Measurements from ENCODE around the gene CCDC61. TPM values are rescaled to one million over a fixed set of nuclear protein-coding genes. Genes with fewer than 3 reads are reported as not detected.

Gene CCDC61
- total and polyA plus RNA-seq, 12 donors, result 6.6 to 11.6 (median 8.3) TPM

DNA sequence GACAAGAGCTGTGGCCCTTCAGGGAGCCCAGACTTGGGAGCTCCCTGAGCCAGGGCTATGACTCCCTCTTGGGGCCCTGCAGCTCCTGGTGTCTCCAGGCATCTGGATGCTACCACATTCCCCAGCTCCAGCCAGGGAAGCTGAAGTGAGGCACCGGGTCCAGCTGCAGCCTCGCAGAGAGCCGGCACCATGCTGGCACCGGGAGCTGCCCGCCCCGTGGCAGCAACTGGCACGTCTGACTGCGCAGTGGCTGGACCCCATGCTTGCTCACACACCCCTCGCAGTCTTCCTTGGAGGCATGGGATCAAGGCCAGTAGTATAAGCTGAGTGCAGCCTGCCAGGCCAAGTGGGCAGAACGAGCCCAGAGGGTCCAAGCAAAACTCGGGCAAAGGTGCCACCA, 38.1 kb downstream of the CCDC61 start:
- H3K9me3 ChIP-seq, result no peaks in the 10 kb centered on the region
- TF ChIP-seq, protein P1, sequence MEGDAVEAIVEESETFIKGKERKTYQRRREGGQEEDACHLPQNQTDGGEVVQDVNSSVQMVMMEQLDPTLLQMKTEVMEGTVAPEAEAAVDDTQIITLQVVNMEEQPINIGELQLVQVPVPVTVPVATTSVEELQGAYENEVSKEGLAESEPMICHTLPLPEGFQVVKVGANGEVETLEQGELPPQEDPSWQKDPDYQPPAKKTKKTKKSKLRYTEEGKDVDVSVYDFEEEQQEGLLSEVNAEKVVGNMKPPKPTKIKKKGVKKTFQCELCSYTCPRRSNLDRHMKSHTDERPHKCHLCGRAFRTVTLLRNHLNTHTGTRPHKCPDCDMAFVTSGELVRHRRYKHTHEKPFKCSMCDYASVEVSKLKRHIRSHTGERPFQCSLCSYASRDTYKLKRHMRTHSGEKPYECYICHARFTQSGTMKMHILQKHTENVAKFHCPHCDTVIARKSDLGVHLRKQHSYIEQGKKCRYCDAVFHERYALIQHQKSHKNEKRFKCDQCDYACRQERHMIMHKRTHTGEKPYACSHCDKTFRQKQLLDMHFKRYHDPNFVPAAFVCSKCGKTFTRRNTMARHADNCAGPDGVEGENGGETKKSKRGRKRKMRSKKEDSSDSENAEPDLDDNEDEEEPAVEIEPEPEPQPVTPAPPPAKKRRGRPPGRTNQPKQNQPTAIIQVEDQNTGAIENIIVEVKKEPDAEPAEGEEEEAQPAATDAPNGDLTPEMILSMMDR (IDR thresholded peaks at IDR 0.05), result no peak
- WGBS, 2 donors, result 83 to 92% methylated on average over 11 of the region's 11 CpGs
- H3K36me3 ChIP-seq, result no peaks in the 10 kb centered on the region
- no peak overlapping the region for H3K27ac ChIP-seq
- H3K4me1 ChIP-seq, result peaks cover 0 to 5% (median 0%) of the 10 kb centered on the region in 9 donors
- ATAC-seq, result no peak
- intact Hi-C loops (cut with DNase I), result loop anchor here in 2 of 10 donors (5.0 kb wide), 2 partner anchors 154 to 229 kb away; no protein-coding TSS in a partner anchor
- H3K4me3 ChIP-seq, result no peak overlapping the region
- peaks cover 0 to 54% (median 11%) of the 10 kb centered on the region in 7 donors for H3K27me3 ChIP-seq
- DNase-seq, result no peak

DNA sequence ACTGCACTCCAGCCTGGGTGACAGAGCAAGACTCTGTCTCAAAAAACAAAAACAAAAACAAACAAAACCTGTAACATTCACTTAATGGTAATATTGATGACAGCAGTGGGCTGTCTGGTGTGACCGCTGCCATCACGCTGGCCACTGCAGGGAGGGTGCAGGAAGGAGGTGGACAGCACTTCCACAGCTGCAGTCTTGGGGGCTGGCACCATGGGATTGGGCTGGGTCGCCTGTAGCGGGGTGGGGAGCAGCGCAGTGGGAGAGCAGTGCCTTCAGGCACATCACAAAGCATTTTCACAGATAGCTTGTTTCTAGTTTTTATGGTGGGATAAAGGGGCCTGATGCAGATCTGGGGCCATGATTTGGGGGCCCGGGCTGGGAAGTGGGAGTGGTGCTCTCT, 40.3 kb downstream of the CCDC61 start:
- intact Hi-C loops (cut with DNase I), result no loop called here
- Histone ChIP-seq H3K27me3 (peaks cover 0 to 53% (median 21%) of the 10 kb centered on the region in 7 donors), H3K4me1 (no peaks in the 10 kb centered on the region), H3K4me3 (no peak overlapping the region), H3K9me3 (no peaks in the 10 kb centered on the region), H3K36me3 (no peaks in the 10 kb centered on the region), H3K27ac (no peak overlapping the region)
- DNase-seq, result no peak
- WGBS, 2 donors, result 73 to 81% methylated on average over 6 of the region's 6 CpGs
- TF ChIP-seq, protein P1 (IDR thresholded peaks at IDR 0.05), result no peak
- ATAC-seq, result no peak

- no peaks in the 10 kb centered on the region for H3K4me1 ChIP-seq
- TF ChIP-seq, protein P1 (IDR thresholded peaks at IDR 0.05), result no peak
These were observed 40.9 kb downstream of the CCDC61 start for GRCh38 chr19:46035986-46036743.

DNA sequence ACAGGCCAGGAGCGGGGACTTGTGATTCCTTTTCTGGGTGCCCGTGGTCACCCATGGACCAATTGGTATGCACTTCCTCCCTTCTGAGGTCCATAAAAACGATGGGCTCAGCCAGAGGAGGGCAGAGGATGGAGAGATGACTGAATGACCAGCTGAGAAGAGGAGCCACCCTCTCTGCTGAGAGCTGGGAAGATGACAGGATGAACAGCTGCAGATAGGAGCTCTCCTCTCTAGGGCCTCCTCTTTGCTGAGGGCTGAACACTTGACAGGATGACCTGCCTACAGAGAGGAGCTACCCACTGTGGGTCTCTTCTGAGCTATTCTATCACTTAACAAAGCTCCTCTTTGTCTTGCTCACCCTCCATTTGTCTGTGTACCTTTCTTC, 41.5 kb downstream of the CCDC61 start:
- intact Hi-C loops (cut with DNase I), result no loop called here
- 60 to 75% methylated on average over 3 of the region's 3 CpGs for WGBS, 2 donors
- no peak overlapping the region for H3K27ac ChIP-seq
- DNase-seq (no peak), ATAC-seq (no peak)
- H3K9me3 ChIP-seq, result no peaks in the 10 kb centered on the region
- H3K36me3 ChIP-seq, result no peaks in the 10 kb centered on the region
- peaks cover 0 to 60% (median 30%) of the 10 kb centered on the region in 7 donors for H3K27me3 ChIP-seq
- TF ChIP-seq, protein P1 (IDR thresholded peaks at IDR 0.05), result no peak
- H3K4me3 ChIP-seq, result no peak overlapping the region
- no peaks in the 10 kb centered on the region for H3K4me1 ChIP-seq

More at GRCh38 chr19:46035986-46036743, 40.9 kb downstream of the CCDC61 start:
- H3K9me3 ChIP-seq, result no peaks in the 10 kb centered on the region
- DNase-seq (no peak), ATAC-seq (no peak)
- WGBS, 2 donors, result 80 to 83% methylated on average over 13 of the region's 13 CpGs
- no peak overlapping the region for H3K27ac ChIP-seq
- H3K36me3 ChIP-seq, result no peaks in the 10 kb centered on the region
- H3K4me3 ChIP-seq, result no peak overlapping the region
- peaks cover 0 to 56% (median 26%) of the 10 kb centered on the region in 7 donors for H3K27me3 ChIP-seq
- intact Hi-C loops (cut with DNase I), result no loop called here

Data from heart right ventricle (tissue), 16 donors.